Adipose tissue (tissue), 3 donors: ENCODE results near the gene ASB10. TPM values are rescaled to one million over a fixed set of nuclear protein-coding genes. Genes with fewer than 3 reads are reported as not detected.
A peak's percentile ranks its signal among the peaks of the same experiment; 100 is the strongest.

Experiments
- H3K27ac ChIP-seq: one replicate; pipeline ENCODE4 v1.5.1; 2013; ENCODE audit warnings: low read depth, low read length
- WGBS, 3 donors: extraction: QIAGEN DNeasy Blood & Tissue Kit; methylation state at CpG; one replicate each; pipeline ENCODE4 v1.1.7; 2013; 5-methylcytosine and 5-hydroxymethylcytosine counted together
- polyA plus RNA-seq, 3 donors: library from polyadenylated mRNA; stranded (reverse); fragments of 200-250 nt; gene quantifications; one replicate each; pipeline ENCODE4 v1.2.3, GENCODE V29; 2013
- donor health status: healthy with polysubstance abuse.
- donor health status: Bipolar disorder and iron deficiency.
- donor health status: healthy.

The ASB10 gene, protein sequence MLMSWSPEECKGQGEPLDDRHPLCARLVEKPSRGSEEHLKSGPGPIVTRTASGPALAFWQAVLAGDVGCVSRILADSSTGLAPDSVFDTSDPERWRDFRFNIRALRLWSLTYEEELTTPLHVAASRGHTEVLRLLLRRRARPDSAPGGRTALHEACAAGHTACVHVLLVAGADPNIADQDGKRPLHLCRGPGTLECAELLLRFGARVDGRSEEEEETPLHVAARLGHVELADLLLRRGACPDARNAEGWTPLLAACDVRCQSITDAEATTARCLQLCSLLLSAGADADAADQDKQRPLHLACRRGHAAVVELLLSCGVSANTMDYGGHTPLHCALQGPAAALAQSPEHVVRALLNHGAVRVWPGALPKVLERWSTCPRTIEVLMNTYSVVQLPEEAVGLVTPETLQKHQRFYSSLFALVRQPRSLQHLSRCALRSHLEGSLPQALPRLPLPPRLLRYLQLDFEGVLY
- polyA plus RNA-seq = not detected

DNA sequence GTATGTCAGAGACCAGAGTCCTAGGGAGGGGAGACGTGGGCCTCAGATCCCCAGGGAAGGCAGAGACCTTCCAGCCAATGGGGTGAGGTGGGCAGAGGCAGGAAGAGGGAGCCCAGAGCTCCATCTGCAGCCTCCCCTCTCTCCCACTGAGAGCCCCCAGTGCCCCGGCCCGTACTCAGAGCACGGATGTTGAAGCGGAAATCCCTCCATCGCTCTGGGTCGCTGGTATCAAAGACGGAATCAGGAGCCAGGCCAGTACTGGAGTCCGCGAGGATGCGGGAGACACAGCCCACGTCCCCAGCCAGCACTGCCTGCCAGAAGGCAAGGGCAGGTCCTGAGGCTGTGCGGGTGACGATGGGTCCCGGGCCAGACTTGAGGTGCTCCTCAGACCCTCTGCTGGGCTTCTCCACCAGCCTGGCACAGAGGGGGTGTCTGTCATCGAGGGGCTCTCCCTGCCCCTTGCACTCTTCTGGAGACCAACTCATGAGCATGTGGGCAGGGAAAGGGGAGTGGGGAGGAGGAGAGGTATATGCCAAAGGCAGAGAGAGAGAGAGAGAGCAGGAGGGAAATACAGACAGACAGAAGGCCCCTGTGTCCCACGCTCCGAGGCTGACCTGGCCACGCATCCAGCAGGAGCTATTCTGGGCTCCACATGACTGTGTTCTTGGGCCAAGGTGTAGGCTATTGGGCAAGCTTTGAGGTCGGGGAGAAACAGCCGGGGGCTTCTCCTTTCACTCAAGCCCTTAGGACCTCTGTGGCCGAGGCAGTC, at the start of gene ASB10:
TSS of gene ASB10 (minus strand) at position 611 of the 769 bp plus-strand sequence. CDS start at position 491, 120 bp downstream.
- no peak within 1 kb of the TSS for H3K27ac ChIP-seq
- 68 to 74% (median 71%) methylated on average over 22 of the region's 22 CpGs for whole genome bisulfite sequencing, 3 donors

DNA sequence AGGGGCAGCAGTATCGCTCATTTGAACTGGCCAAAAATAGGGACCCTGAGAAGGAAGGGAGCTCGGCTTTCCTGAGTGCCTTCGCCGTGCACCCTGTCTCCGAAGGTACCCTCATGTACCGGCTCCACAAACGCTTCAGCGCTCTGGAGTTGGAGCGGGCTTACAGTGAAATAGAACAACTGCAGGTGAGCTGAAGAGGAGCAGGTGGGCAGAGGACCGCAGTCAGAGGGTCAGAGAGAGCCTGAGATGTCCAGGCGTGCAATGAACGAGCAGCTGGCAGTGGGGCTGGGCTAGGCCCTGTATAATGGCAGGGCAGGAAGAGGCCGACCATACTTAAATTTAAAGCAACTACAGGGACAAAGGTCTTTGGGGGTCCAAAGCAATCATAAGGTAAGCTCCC, 49.4 kb upstream of the ASB10 start:
- 84 to 93% (median 87%) methylated on average over 13 of the region's 13 CpGs for WGBS, 3 donors
- H3K27ac ChIP-seq = no peak overlapping the region

DNA sequence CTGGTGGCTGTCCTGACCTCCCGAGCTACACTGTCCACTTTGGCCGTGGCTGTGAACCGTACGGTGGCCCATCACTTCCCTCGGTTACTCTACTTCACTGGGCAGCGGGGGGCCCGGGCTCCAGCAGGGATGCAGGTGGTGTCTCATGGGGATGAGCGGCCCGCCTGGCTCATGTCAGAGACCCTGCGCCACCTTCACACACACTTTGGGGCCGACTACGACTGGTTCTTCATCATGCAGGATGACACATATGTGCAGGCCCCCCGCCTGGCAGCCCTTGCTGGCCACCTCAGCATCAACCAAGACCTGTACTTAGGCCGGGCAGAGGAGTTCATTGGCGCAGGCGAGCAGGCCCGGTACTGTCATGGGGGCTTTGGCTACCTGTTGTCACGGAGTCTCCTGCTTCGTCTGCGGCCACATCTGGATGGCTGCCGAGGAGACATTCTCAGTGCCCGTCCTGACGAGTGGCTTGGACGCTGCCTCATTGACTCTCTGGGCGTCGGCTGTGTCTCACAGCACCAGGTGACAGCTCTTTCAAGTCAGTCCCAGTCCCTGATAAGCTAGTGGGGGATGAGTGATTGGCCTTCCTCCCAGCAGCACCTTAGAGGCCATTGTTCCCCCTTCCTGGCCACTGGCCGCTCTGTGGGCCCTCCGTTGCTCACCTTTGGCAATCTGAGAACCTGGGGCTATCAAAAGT, 48.2 kb upstream of the ASB10 start:
- no peak overlapping the region for H3K27ac ChIP-seq
- WGBS, 3 donors = 83 to 93% (median 89%) methylated on average over 28 of the region's 28 CpGs

DNA sequence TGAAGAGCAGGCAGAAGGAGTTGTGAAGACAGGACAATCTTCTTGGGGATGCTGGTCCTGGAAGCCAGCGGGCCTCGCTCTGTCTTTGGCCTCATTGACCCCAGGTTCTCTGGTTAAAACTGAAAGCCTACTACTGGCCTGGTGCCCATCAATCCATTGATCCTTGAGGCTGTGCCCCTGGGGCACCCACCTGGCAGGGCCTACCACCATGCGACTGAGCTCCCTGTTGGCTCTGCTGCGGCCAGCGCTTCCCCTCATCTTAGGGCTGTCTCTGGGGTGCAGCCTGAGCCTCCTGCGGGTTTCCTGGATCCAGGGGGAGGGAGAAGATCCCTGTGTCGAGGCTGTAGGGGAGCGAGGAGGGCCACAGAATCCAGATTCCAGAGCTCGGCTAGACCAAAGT, 46.8 kb upstream of the ASB10 start:
- 67 to 76% (median 71%) methylated on average over 9 of the region's 9 CpGs for WGBS, 3 donors
- no peak overlapping the region for H3K27ac ChIP-seq

DNA sequence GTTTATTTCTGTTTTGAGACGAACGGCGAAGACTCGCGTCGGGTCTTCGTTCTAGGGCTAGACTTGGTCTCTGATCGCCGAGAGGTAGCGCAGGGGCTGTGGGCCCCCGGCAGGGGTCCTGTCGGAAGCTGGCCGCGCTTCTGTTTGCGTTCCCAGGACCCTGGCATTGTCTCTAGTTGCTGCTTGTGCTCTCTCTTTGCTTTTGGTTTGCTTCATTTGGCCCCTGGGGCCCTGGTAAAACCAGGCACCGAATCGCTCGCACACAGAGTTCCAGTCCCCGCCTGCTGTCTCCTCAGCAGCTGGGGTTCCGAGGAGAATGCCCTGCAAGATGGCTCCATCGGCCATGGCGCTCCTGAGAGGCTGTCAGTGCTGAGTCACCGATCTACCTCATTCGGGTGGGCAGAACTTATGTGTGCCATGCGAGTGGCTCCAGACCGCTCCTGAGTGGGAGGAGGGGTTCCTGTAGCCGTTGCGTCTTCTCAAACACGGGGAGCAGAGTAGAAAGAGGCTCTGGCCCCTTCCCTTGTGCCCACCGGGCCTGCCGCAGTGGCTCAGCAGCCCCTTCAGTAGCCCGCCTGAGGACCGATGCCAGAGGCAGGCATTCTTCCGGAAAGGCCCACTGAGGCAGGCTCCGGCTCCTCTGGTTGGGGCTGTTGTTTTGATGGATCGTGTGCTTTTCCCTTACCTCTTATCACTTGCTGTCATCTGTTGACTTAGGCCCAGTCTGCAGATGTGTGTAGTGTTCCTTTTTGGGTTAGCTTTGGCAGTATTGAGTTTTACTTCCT, 46.1 kb upstream of the ASB10 start:
- H3K27ac ChIP-seq = no peak overlapping the region
- WGBS, 3 donors = 5 to 8% (median 7%) methylated on average over 36 of the region's 36 CpGs

DNA sequence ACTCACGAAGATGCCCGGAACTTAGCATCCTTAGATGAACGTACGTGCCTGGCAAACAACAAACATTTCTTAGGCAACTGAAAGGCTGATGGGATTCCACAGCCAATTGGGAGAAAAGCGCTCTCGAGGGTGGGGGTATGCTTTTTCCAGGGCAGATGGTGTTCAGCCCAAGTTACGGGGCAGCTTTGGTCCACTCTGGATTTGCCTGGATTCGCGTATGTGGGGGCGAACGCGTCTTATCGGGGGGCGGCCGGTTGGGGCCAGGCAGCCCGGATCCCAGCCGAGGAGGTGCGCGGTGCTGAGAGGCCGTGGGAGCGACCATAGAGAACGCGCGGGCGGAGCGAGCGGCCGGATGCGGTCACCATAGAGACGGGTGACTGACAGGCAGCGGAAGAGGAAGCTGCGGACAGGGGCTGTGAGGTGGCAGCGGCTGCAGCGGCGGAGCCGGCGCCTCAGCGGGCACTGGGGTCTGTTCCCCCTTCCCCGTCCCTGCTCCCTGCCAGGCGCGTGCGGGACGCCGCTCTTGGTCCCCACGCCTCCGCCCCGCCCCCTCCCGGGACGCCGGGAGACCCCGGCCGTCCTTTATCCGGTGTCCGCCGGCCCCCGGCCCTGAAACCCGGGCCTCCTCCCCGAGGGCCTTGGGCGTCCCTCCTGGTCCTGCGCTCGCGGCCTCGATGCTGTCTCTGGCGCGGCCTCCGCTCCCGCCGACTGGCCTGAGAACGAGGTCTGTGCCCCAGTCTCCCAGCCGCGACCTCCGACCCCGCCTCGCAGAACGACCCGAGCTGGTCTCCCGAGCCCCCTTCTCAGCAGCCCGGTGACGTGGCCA, 45.3 kb upstream of the ASB10 start, which contains the start of gene CHPF2:
TSS of gene CHPF2 (plus strand) at position 393 of the 826 bp plus-strand sequence. CDS start 1,529 bp downstream, outside the sequence.
- 0 to 1% (median 1%) methylated on average over 64 to 73 of the region's 79 CpGs for WGBS, 3 donors

DNA sequence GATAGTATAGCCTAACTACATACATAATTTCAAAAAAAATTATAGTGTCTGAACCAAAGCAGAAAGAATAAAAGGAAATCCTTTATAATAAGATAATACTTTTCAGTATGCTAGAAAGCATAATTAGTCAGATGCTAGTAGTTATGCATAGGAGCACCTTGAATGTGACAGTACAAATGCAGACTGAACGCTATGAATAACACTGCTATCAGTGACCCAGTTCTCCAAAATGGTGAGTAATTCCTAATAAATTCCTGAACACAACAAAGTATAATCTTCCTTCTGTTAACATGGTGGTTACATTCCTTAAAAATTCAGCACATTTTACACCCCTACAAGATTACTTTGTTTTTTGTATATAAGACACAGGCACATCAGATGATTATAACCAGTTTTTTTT, 44.0 kb upstream of the ASB10 start:
- WGBS, 3 donors = 75 to 79% (median 78%) methylated on average over 1 of the region's 1 CpG
- no peak overlapping the region for H3K27ac ChIP-seq

More for the DNA sequence above, 45.3 kb upstream of the ASB10 start, which contains the start of gene CHPF2:
- no peak within 1 kb of the TSS for H3K27ac ChIP-seq

DNA sequence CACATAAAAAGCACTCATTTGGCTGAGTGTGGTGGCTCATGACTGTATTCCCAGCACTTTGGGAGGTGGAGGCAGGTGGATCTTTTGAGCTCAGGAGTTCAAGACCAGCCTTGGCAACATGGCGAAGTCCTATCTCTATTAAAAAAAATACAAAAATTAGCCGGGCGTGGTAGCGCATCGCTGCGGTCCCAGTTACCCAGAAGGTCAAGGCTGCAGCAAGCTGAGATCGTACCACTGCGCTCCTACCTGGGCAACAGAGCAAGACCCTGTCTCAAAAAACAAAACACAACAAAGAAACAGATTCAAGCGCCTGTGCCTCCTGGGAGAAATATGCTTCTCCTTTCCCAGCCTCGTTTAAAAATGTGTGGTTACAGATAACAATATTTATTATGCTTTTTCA, 42.2 kb upstream of the ASB10 start:
- 89 to 90% (median 89%) methylated on average over 10 of the region's 10 CpGs for WGBS, 3 donors
- H3K27ac ChIP-seq = no peak overlapping the region

DNA sequence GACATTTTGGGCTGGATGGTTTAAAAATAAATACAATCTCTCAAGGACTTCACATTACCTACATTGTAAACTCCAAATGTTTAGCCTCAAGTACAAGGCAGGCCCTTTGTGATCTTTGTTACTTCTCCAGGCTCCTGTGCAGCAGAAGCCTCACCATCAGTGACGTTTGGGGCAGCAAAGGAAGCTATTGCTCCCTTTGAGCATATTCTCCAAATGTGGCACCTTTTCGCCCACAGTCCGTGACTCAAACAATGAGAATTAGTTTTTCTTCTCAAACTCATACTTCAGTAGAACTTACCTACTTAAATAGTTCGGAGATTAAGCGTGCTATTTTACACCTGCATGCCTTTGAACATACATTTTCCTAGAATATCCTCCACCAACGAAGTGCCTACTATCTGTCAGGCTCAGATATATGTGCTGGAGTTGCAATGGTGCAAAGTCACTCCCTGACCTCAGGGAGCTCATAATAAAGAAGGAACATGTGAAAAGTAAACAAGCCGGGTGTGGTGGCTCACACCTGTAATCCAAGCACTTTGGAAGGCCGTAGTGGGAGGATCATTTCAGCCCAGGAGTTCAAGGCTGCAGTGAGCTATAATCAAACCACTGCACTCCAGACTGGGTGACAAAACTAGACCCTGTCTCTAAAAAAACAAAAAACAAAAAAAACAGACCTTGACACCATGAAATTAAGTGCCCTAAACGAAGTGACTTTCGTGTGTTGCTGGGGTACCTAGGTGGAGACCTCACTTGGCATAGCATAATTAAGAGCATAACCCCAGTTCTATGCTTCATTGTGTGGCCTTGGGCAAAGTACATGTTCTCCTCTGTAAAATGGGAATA, 41.2 kb upstream of the ASB10 start:
- no peak overlapping the region for H3K27ac ChIP-seq
- 52 to 73% (median 68%) methylated on average over 10 of the region's 10 CpGs for WGBS, 3 donors

DNA sequence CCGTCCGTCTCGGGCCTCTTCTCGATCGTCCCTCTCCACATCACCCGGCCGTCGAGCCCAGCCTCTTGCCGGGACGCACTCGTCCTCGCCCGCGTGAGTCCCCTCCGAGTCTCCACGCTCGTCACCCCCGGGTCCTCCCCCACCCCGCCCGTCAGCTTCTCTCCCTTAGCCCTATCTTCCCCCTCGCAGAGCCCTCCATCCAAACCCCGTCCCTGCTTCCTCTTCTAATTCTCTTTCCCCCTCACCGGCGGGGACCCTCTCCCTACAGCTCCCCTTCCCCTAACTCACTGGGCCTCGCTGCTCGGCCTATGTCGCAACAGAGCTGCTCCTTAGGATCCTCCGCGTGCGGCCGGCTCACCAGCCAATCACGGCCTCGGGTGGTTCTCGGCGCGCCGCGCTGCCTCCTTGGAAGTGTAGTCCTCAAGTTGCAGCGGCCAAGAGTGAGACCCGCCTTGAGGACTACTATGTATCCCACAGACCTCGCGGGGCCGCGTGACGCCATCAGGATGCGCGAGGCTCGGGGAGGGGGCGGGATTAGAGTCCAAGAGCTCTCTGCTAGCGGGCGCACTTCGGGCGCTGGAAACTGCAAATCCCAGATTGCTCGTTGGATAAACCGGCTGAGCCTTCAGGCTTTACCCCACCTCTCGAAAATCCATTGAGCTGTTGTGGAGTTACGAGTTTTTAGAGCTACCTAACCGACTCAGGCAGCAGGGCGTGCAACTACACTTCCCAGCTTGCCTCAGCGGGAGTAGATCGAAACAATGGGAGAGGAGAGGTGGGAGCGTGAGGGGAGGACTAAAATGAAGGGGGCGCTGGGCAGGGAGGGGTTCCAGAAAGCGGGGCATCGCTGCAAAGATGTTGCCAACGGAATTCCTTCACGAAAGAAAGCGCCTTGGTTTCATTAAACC, 40.1 kb upstream of the ASB10 start, which contains the start of gene ABCF2:
TSS of gene ABCF2 (minus strand) at position 331 of the 908 bp plus-strand sequence. CDS start 747 bp downstream, outside the sequence.
- 0 to 1% (median 0%) methylated on average over 68 of the region's 68 CpGs for WGBS, 3 donors
- H3K27ac ChIP-seq = peak within 1 kb of the TSS; percentile 18

DNA sequence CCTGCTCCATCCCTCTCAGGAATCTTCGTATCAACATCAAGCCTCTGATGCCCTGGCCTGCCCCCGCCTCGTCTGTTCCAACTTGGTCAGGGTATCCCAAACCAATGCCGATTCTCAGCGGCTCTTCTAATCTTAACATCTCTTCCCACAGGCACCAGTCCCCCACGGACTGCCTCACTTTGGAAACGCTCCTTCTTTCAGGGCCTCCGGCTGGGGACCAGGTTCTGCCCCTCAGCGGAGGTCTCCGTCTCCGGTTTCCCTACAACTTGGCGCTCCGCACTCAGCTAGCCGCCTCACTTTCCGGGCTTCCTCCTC, 39.5 kb upstream of the ASB10 start:
- 0 to 2% (median 2%) methylated on average over 15 of the region's 15 CpGs for WGBS, 3 donors
- H3K27ac ChIP-seq = peak overlapping the region; percentile 18

DNA sequence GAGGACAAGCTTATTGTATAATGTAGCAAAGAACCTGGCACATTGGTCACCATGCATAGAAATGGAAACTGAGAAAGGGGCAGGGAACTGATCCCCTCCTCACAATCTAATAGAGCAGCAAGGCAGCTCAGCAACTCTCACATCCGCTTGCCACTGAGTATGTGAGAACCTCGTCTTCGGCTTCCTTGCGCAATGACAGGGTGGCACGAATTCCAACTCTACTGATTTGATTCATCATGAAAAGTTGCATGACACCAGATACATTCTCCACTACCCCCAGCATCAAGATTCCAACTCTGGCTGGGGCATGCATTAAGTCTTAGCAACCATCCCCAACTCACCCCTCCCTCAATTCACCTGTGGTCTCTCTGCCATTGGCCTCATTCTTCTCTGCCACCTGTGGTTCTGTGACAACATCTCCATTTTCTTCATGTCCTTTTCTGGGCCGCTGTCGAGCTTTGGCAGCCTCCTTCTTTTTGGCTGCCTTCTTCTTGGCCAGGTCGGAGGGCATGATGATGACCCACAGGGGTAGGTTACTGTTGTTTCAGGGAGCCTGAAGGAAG, 39.0 kb upstream of the ASB10 start:
- WGBS, 3 donors = 46 to 54% (median 46%) methylated on average over 8 of the region's 8 CpGs
- no peak overlapping the region for H3K27ac ChIP-seq

DNA sequence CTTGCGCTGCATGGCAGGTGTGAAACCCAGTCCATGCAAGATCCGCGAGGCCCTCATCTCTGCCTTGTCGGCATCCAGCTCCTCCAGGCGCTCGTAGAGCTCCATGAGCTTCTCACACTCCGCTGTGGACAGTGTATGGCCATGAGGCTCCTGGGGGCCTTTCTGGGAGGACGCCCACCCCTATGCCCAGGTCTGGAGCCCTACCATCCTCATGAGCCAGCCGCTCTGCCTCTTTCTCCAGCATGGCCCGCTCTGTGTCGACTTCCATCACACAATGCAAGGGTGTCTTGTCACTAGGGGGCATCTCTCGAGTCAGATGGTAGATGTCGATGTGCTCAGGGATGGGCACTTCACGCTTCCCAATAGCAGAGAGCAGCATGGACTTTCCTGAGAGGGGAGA, 36.7 kb upstream of the ASB10 start:
- 93 to 97% (median 95%) methylated on average over 14 of the region's 14 CpGs for whole genome bisulfite sequencing, 3 donors
- H3K27ac ChIP-seq = no peak overlapping the region

DNA sequence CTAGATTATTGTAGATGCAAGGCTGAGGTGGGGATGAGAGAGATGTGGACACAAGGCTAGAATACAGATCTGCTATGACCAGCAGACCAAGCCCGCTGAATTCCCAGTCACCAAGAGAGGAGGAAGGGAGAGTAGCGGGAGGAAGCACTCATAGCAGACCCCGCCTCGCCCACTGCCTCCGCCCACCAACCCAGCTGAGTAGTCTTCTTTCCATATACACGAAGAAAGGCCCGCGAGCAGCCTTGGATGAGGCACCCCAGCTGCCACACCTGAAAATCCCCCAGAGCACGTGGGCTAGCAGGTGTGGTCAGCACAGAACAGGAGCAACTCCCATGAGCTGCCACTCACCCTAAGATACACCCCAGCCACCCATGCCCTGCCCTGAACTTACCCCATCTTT, 31.1 kb upstream of the ASB10 start:
- H3K27ac ChIP-seq = no peak overlapping the region
- 93 to 94% (median 94%) methylated on average over 9 of the region's 9 CpGs for WGBS, 3 donors

DNA sequence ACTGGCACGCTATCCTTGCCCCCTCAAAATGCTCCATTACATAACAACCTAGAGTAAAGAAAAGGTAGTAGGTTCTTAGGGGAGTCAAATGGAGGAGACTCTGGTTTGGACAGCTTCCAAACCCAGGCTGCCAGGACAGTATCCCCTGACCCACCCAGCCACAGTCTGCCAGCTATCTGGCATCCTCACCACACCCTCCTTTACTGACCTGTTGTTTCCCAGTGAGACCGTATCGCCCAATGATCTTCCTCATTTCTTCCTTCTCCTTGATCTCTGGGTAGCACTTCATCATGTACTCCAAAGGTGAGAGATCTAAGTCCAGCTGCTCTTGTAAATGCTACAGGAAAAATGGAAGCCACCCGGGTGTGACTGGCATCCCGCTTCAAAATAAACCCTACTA, 28.3 kb upstream of the ASB10 start:
- H3K27ac ChIP-seq = no peak overlapping the region
- 89 to 98% (median 95%) methylated on average over 5 of the region's 5 CpGs for WGBS, 3 donors
